HFFc6 (cell line): ENCODE results near the gene ACVRL1. TPM values are rescaled to one million over a fixed set of nuclear protein-coding genes. Genes with fewer than 3 reads are reported as not detected.

Source experiments
- DNase-seq: peaks from one replicate; pipeline ENCODE4 v3.0.0-alpha.2; 2018
- H3K27ac Mint-ChIP-seq: 2 replicates; pipeline ENCODE4 v1.8.0; 2020; ENCODE audit warnings: mild to moderate bottlenecking, mixed read lengths
- H3K27me3 Mint-ChIP-seq: 2 replicates; pipeline ENCODE4 v1.8.0; 2021; ENCODE audit warnings: mild to moderate bottlenecking, moderate library complexity, mixed read lengths; ENCODE audit not compliant: insufficient read depth
- H3K36me3 Mint-ChIP-seq: 2 replicates; pipeline ENCODE4 v1.8.0; 2021; ENCODE audit warnings: low read depth, mixed read lengths
- H3K4me1 Mint-ChIP-seq: 2 replicates; pipeline ENCODE4 v1.8.0; 2020; ENCODE audit warnings: low read depth, mixed read lengths
- H3K4me3 Mint-ChIP-seq: 2 replicates; pipeline ENCODE4 v1.8.0; 2020; ENCODE audit warnings: mild to moderate bottlenecking, moderate library complexity, mixed read lengths
- H3K9me3 Mint-ChIP-seq: 2 replicates; pipeline ENCODE4 v1.8.0; 2020; ENCODE audit warnings: mild to moderate bottlenecking, mixed read lengths
- CTCF ChIP-seq: fragments of 200-600 bp; sonication (generic); IDR thresholded peaks from 2 replicates; pipeline ENCODE4 v1.5.0; 2021; ENCODE audit warnings: antibody characterized with exemption, mild to moderate bottlenecking
- total RNA-seq, 6 experiments: library from RNA; stranded (reverse); fragmentation: NEBNext Ultra II Directional; extraction: Animal tissue kit (Norgen Biotek cat#: 25700); gene quantifications; 2 replicates in 1 of 6; 3 replicates in 5 of 6; pipeline ENCODE4 v1.2.3, GENCODE V29; 2021

The ACVRL1 gene
- total RNA-seq, 6 experiments from 2014 or later: 5.4 to 13.5 (median 10.0) TPM

GRCh38 chr12:51949342-51950030 lies 42.2 kb downstream of the ACVRL1 start:
- H3K27me3 Mint-ChIP-seq: peaks cover 11% of the 10 kb centered on the region
- TF ChIP-seq CTCF: no peak
- peaks cover 11% of the 10 kb centered on the region for H3K36me3 Mint-ChIP-seq
- H3K4me1 Mint-ChIP-seq: peaks cover 34% of the 10 kb centered on the region
- H3K4me3 Mint-ChIP-seq: no peak overlapping the region; the same call in 1 of the 2 replicates
- H3K27ac Mint-ChIP-seq: no peak overlapping the region
- DNase-seq: no peak
- H3K9me3 Mint-ChIP-seq: peaks cover 13% of the 10 kb centered on the region

GRCh38 chr12:51950682-51951198 lies 43.4 kb downstream of the ACVRL1 start:
- Mint-ChIP-seq H3K27me3 (peaks cover 10% of the 10 kb centered on the region), H3K9me3 (peaks cover 3% of the 10 kb centered on the region; the same call in 1 of the 2 replicates), H3K36me3 (no peaks in the 10 kb centered on the region), H3K4me3 (peak overlapping the region; percentile 95), H3K4me1 (peaks cover 46% of the 10 kb centered on the region), H3K27ac (peak overlapping the region; percentile 66)
- DNase-seq: no peak
- TF ChIP-seq CTCF: no peak

- Mint-ChIP-seq H3K4me1 (peaks cover 50% of the 10 kb centered on the region), H3K27me3 (peaks cover 10% of the 10 kb centered on the region)
These were observed 44.0 kb downstream of the ACVRL1 start, which contains the start of gene ACVR1B for GRCh38 chr12:51951199-51951842. TSS of gene ACVR1B (plus strand) at chr12:51951699. CDS start at chr12:51951744, 45 bp downstream.

GRCh38 chr12:51951843-51952722 lies 44.8 kb downstream of the ACVRL1 start:
- H3K27ac Mint-ChIP-seq: peak overlapping the region; percentile 62
- H3K4me3 Mint-ChIP-seq: peak overlapping the region; percentile 85
- no peaks in the 10 kb centered on the region for H3K36me3 Mint-ChIP-seq
- peaks cover 50% of the 10 kb centered on the region for H3K4me1 Mint-ChIP-seq
- H3K27me3 Mint-ChIP-seq: peaks cover 10% of the 10 kb centered on the region
- TF ChIP-seq CTCF: no peak
- no peak for DNase-seq
- no peaks in the 10 kb centered on the region; the same call in 1 of the 2 replicates for H3K9me3 Mint-ChIP-seq

More at GRCh38 chr12:51951199-51951842, 44.0 kb downstream of the ACVRL1 start, which contains the start of gene ACVR1B:
- H3K27ac Mint-ChIP-seq: peak within 1 kb of the TSS; percentile 66
- peaks cover 3% of the 10 kb centered on the region; the same call in 1 of the 2 replicates for H3K9me3 Mint-ChIP-seq
- peak within 1 kb of the TSS; percentile 95 for H3K4me3 Mint-ChIP-seq
- TF ChIP-seq CTCF: no peak
- DNase-seq: peak; percentile 82
- H3K36me3 Mint-ChIP-seq: no peaks in the 10 kb centered on the region

- no peak overlapping the region for H3K27ac Mint-ChIP-seq
- peaks cover 50% of the 10 kb centered on the region for H3K4me1 Mint-ChIP-seq
- no peak for DNase-seq
- H3K36me3 Mint-ChIP-seq: no peaks in the 10 kb centered on the region
- peaks cover 6% of the 10 kb centered on the region for H3K27me3 Mint-ChIP-seq
- TF ChIP-seq CTCF: no peak
- H3K4me3 Mint-ChIP-seq: peak overlapping the region; percentile 85
- H3K9me3 Mint-ChIP-seq: no peaks in the 10 kb centered on the region
These were observed 45.8 kb downstream of the ACVRL1 start for GRCh38 chr12:51953089-51953488.
